BE2C (cell line): Measurements from ENCODE around the gene TGFBI.

Experiments
- DNase-seq: peaks from one replicate; pipeline ENCODE4 v3.0.0-alpha.2; 2020
- H3K27me3 ChIP-seq: fragments of 250-450 bp; sonication (Bioruptor Pico); 2 replicates; pipeline ENCODE4 v1.5.1; 2020; ENCODE audit warnings: mild to moderate bottlenecking
- H3K36me3 ChIP-seq: fragments of 250-450 bp; sonication (Bioruptor Pico); 2 replicates; pipeline ENCODE4 v1.5.1; 2020; ENCODE audit warnings: mild to moderate bottlenecking
- H3K4me1 ChIP-seq: fragments of 250-450 bp; sonication (Bioruptor Pico); 2 replicates; pipeline ENCODE4 v1.5.1; 2020
- H3K4me3 ChIP-seq: 2 replicates; pipeline ENCODE4 v1.5.1; 2011; ENCODE audit warnings: low read depth, low read length
- H3K9me3 ChIP-seq: fragments of 250-450 bp; sonication (Bioruptor Pico); 2 replicates; pipeline ENCODE4 v1.5.1; 2020
- CTCF ChIP-seq: IDR thresholded peaks from 2 replicates; pipeline ENCODE4 v1.5.1; 2012; ENCODE audit warnings: mild to moderate bottlenecking, low read depth, low read length

TGFBI gene

GRCh38 chr5:136076067-136076466 lies 47.3 kb downstream of the TGFBI start:
- no peaks in the 10 kb centered on the region for H3K9me3 ChIP-seq
- no peaks in the 10 kb centered on the region for H3K4me1 ChIP-seq
- TF ChIP-seq CTCF: no peak
- H3K36me3 ChIP-seq: no peaks in the 10 kb centered on the region
- no peak overlapping the region for H3K4me3 ChIP-seq
- no peak for DNase-seq
- H3K27me3 ChIP-seq: peaks cover 4% of the 10 kb centered on the region; the same call in 1 of the 2 replicates

- no peak for DNase-seq
- Histone ChIP-seq H3K36me3 (no peaks in the 10 kb centered on the region), H3K9me3 (no peaks in the 10 kb centered on the region), H3K4me3 (no peak overlapping the region), H3K27me3 (peaks cover 4% of the 10 kb centered on the region; the same call in 1 of the 2 replicates), H3K4me1 (no peaks in the 10 kb centered on the region)
- TF ChIP-seq CTCF: no peak
Measured at GRCh38 chr5:136076881-136077445, 48.2 kb downstream of the TGFBI start.

GRCh38 chr5:136079195-136079985 lies 50.6 kb downstream of the TGFBI start:
- Histone ChIP-seq H3K4me3 (no peak overlapping the region), H3K4me1 (no peaks in the 10 kb centered on the region; the same call in 1 of the 2 replicates), H3K9me3 (no peaks in the 10 kb centered on the region), H3K27me3 (peaks cover 12% of the 10 kb centered on the region), H3K36me3 (no peaks in the 10 kb centered on the region)
- no peak for DNase-seq
- TF ChIP-seq CTCF: no peak

GRCh38 chr5:136080113-136080482 lies 51.3 kb downstream of the TGFBI start:
- H3K27me3 ChIP-seq: peaks cover 12% of the 10 kb centered on the region
- H3K9me3 ChIP-seq: no peaks in the 10 kb centered on the region
- DNase-seq: no peak
- no peak for TF ChIP-seq CTCF
- H3K4me3 ChIP-seq: no peak overlapping the region
- H3K36me3 ChIP-seq: no peaks in the 10 kb centered on the region
- no peaks in the 10 kb centered on the region; the same call in 1 of the 2 replicates for H3K4me1 ChIP-seq

GRCh38 chr5:136080483-136081216 lies 51.9 kb downstream of the TGFBI start:
- peaks cover 12% of the 10 kb centered on the region for H3K27me3 ChIP-seq
- H3K4me3 ChIP-seq: no peak overlapping the region
- H3K9me3 ChIP-seq: no peaks in the 10 kb centered on the region
- no peaks in the 10 kb centered on the region; the same call in 1 of the 2 replicates for H3K4me1 ChIP-seq
- no peak for TF ChIP-seq CTCF
- no peaks in the 10 kb centered on the region for H3K36me3 ChIP-seq
- DNase-seq: no peak
